ENCODE results near the gene JCHAIN.

DNA sequence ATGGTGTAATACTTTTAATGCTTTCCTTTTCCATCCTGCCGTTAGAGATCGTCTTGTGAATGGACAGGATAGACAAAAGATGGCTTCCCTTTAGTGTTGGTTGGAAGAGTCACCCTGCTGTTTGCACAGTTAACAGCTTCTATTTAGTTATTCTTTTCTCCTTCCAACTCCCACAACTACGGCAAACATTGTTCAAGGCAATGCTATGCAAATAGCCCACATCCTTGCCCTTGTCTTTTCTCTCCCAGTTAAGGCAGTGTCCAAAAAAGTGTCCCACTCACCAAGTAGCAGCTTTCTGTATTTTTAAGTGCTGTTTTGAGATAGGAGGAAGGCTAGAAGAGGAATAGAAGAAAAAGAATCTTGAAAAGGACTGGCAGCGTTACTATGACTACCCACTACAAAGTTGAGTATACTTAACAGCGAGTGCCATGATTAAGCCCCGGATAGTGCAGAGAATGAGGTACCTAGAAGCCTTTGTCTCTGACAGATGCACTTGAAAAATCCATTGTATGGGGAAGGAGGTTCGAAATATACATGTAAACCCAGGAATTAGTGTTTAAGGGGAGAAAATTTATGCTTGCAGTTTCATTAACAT is 43.4 kb upstream of the JCHAIN start:
- TF ChIP-seq TCF7 (IDR thresholded peaks at IDR 0.05; ENCODE audit: low read depth) (no peak), SIN3A (IDR thresholded peaks at IDR 0.05; ENCODE audit: borderline replicate concordance, low read depth, low read length) (no peak), ZNF281 (CRISPR knock-in tag; IDR thresholded peaks at IDR 0.05; ENCODE audit: borderline replicate concordance) (no peak), IKZF1 (IDR thresholded peaks at IDR 0.05) (no peak), HNRNPLL (IDR thresholded peaks at IDR 0.05; ENCODE audit: low read depth, low read length, poor library complexity, severe bottlenecking) (no peak), CCDC6 (CRISPR knock-in tag; IDR thresholded peaks at IDR 0.05) (no peak), ZNF709 (CRISPR knock-in tag; IDR thresholded peaks at IDR 0.05) (no peak)
- TF ChIP-seq, protein P1, sequence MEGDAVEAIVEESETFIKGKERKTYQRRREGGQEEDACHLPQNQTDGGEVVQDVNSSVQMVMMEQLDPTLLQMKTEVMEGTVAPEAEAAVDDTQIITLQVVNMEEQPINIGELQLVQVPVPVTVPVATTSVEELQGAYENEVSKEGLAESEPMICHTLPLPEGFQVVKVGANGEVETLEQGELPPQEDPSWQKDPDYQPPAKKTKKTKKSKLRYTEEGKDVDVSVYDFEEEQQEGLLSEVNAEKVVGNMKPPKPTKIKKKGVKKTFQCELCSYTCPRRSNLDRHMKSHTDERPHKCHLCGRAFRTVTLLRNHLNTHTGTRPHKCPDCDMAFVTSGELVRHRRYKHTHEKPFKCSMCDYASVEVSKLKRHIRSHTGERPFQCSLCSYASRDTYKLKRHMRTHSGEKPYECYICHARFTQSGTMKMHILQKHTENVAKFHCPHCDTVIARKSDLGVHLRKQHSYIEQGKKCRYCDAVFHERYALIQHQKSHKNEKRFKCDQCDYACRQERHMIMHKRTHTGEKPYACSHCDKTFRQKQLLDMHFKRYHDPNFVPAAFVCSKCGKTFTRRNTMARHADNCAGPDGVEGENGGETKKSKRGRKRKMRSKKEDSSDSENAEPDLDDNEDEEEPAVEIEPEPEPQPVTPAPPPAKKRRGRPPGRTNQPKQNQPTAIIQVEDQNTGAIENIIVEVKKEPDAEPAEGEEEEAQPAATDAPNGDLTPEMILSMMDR (CRISPR knock-in tag; IDR thresholded peaks at IDR 0.05) = no peak
